ENCODE data around the gene RHO.

DNA sequence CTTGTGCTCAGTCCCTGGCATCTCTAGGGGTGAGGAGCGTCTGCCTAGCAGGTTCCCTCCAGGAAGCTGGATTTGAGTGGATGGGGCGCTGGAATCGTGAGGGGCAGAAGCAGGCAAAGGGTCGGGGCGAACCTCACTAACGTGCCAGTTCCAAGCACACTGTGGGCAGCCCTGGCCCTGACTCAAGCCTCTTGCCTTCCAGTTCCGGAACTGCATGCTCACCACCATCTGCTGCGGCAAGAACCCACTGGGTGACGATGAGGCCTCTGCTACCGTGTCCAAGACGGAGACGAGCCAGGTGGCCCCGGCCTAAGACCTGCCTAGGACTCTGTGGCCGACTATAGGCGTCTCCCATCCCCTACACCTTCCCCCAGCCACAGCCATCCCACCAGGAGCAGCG lies 5.0 kb downstream of the RHO start:
- TF ChIP-seq, protein P1, sequence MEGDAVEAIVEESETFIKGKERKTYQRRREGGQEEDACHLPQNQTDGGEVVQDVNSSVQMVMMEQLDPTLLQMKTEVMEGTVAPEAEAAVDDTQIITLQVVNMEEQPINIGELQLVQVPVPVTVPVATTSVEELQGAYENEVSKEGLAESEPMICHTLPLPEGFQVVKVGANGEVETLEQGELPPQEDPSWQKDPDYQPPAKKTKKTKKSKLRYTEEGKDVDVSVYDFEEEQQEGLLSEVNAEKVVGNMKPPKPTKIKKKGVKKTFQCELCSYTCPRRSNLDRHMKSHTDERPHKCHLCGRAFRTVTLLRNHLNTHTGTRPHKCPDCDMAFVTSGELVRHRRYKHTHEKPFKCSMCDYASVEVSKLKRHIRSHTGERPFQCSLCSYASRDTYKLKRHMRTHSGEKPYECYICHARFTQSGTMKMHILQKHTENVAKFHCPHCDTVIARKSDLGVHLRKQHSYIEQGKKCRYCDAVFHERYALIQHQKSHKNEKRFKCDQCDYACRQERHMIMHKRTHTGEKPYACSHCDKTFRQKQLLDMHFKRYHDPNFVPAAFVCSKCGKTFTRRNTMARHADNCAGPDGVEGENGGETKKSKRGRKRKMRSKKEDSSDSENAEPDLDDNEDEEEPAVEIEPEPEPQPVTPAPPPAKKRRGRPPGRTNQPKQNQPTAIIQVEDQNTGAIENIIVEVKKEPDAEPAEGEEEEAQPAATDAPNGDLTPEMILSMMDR (IDR thresholded peaks at IDR 0.05; ENCODE audit: low read length) = no peak
- no peak for TF ChIP-seq EZH2 (IDR thresholded peaks at IDR 0.05; ENCODE audit: borderline replicate concordance, low read length)
